Activated CD4-positive, alpha-beta memory T cell treated with anti-CD3 and anti-CD28 coated beads, Interleukin-2, amount 10 ng/mL, durations not matched to agents 7 days and 5 days (primary cell): ENCODE measurements around the gene ARL2BP. TPM values are rescaled to one million over a fixed set of nuclear protein-coding genes. Genes with fewer than 3 reads are reported as not detected.
"Not testable (repeated sequence)": the region's sequence is repeated elsewhere in the genome, so short reads cannot be mapped to it uniquely, and the experiment has no call there.

Source experiments
- CTCF ChIA-PET: fragments of 350-600 bp; sonication (Branson Sonifier 250); formaldehyde crosslinking; loops from one replicate; lab custom pipeline; 2021; ENCODE audit warnings: antibody characterized with exemption, inconsistent platforms; lab: Charles Lee
- POLR2A ChIA-PET: fragments of 350-600 bp; sonication (Branson Sonifier 250); formaldehyde crosslinking; loops from one replicate; lab custom pipeline; 2021; ENCODE audit warnings: antibody characterized with exemption; lab: Charles Lee
- DNase-seq: peaks from one replicate; pipeline ENCODE4 v3.0.0-alpha.2; 2020
- H3K27ac Mint-ChIP-seq: one replicate; pipeline ENCODE4 v1.8.0; 2021; ENCODE audit warnings: mild to moderate bottlenecking, mixed read lengths
- H3K27me3 Mint-ChIP-seq: one replicate; pipeline ENCODE4 v1.8.0; 2021; ENCODE audit warnings: mixed read lengths
- H3K36me3 Mint-ChIP-seq: one replicate; pipeline ENCODE4 v1.8.0; 2021; ENCODE audit warnings: low read depth, mixed read lengths
- H3K4me1 Mint-ChIP-seq: one replicate; pipeline ENCODE4 v1.8.0; 2021; ENCODE audit warnings: mixed read lengths
- H3K4me3 Mint-ChIP-seq: one replicate; pipeline ENCODE4 v1.8.0; 2021; ENCODE audit warnings: mild to moderate bottlenecking, mixed read lengths
- H3K9me3 Mint-ChIP-seq: one replicate; pipeline ENCODE4 v1.8.0; 2021; ENCODE audit warnings: mixed read lengths
- total RNA-seq, 2 experiments: library from RNA; stranded (reverse); gene quantifications; one replicate each; pipeline ENCODE4 v1.2.3, GENCODE V29; 2021

Gene ARL2BP
- total RNA-seq, 2 experiments from 2014 or later = 32.8 to 32.9 TPM

DNA sequence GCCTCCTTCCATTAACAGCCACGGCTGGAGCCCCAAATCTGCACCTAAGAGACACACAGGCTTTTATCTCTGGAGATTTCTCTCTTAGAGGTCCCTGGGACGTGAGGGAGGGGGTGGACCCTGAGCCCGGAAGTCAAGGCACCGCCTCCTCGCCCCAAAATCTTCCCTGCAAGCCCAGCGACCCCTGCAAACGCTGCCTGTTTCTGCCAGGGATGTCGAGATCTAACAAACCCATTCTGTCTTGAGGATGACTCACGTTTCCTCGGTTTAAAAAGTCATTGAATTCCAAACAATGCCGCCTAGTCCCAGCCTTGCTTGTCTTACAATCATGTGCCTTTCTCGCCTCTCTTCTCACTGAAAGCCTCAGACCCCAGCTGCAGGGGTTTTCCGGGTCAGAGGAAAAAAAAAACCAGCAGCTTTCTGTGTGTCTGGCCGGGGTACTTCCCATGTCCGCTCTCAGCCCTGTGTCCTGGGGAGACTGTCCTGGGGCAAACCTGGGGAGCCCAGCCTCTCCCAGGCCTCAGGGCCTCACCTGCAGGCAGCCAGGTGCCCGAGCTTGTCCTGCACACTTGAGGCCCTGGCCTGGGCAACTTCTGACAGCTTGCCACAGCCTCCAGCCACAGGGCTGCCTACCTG, 15.4 kb downstream of the ARL2BP start:
- DNase-seq = no peak
- H3K4me1 Mint-ChIP-seq = peaks cover 9% of the 10 kb centered on the region
- H3K27me3 Mint-ChIP-seq = no peaks in the 10 kb centered on the region
- H3K36me3 Mint-ChIP-seq = no peaks in the 10 kb centered on the region
- CTCF ChIA-PET = no interaction called here
- no peak overlapping the region for H3K4me3 Mint-ChIP-seq
- POLR2A ChIA-PET = interaction anchor here (0.6 kb wide), 1 partner anchor 113 kb away, joined by 3 read pairs; no protein-coding TSS in a partner anchor
- no peak overlapping the region for H3K27ac Mint-ChIP-seq
- H3K9me3 Mint-ChIP-seq = no peaks in the 10 kb centered on the region

GRCh38 chr16:57261806-57262205, 16.7 kb downstream of the ARL2BP start:
- H3K27ac Mint-ChIP-seq = no peak overlapping the region
- ChIA-PET CTCF (no interaction called here), POLR2A (no interaction called here)
- no peaks in the 10 kb centered on the region for H3K27me3 Mint-ChIP-seq
- DNase-seq = no peak
- no peak overlapping the region for H3K4me3 Mint-ChIP-seq
- peaks cover 20% of the 10 kb centered on the region for H3K4me1 Mint-ChIP-seq
- no peaks in the 10 kb centered on the region for H3K9me3 Mint-ChIP-seq
- no peaks in the 10 kb centered on the region for H3K36me3 Mint-ChIP-seq

GRCh38 chr16:57262841-57263540, 17.9 kb downstream of the ARL2BP start:
- Mint-ChIP-seq H3K27ac (no peak overlapping the region), H3K27me3 (no peaks in the 10 kb centered on the region), H3K4me3 (no peak overlapping the region), H3K4me1 (peaks cover 29% of the 10 kb centered on the region), H3K36me3 (no peaks in the 10 kb centered on the region), H3K9me3 (no peaks in the 10 kb centered on the region)
- ChIA-PET POLR2A (interaction anchor here (0.8 to 1.2 kb wide), 2 partner anchors 13 to 16 kb away, joined by 3 read pairs; no protein-coding TSS in a partner anchor), CTCF (no interaction called here)
- no peak for DNase-seq

DNA sequence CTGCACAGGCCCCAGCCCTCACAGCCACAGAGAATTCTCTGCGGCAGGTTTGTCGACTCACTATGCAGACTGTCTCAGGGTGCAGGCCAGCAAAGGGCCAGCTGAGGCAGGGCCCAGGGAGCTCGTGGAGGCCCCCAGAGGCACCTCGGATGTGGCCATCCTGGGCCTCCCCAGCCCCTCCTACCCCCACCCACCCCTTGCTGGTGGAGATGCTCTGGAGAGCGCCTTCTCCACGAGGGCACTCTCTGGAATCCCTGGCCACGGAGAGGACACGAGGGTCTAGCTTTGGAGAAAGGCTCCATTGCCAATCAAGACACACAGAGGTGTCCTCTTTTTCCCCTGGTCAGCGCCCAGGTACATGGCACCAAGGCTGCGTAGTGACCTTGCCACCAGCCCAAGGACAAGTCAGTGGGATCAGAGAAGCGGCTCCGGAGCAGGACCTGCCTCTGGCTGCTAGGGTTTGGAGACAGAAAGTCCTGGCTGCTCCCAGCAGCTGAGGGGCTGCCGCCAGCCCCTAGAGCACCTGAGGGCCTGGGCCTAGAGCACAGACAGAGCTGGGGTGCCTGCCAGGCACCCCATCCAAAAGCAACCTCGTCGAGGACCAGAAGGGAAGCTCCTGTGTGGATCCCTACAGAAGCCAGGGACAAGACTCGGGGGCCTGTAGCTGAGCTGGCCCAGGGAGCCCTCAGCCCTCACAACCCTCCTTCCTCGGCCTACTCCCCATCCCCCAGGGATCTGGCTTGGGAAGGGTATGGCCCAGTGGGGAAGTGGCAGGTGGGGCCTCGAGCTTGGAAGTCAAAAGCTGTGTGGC, 18.7 kb downstream of the ARL2BP start:
- Mint-ChIP-seq H3K4me1 (peaks cover 32% of the 10 kb centered on the region), H3K36me3 (no peaks in the 10 kb centered on the region), H3K27me3 (no peaks in the 10 kb centered on the region), H3K4me3 (no peak overlapping the region), H3K9me3 (no peaks in the 10 kb centered on the region), H3K27ac (no peak overlapping the region)
- CTCF ChIA-PET = no interaction called here
- no peak for DNase-seq
- POLR2A ChIA-PET = interaction anchor here (0.8 to 1.2 kb wide), 3 partner anchors 14 to 78 kb away, joined by 3 read pairs; partner anchors contain the start of gene PSME3IP1

DNA sequence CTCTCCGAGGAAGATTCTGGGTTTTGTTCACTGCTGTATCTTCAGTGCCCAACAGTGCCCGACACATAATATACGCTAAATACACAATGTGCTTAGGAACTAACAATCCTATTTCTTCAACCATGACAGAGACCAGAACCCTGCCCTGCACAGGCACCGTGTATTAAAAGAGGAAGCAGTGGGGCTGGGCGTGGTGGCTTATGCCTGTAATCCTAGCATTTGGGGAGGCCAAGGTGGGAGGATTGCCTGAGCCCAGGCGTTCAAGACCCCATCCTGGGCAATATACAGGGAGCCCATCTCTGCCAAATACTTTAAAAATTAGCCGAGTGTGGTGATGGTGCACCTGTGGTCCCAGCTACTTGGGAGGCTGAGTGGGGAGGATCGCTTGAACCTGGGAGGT, 19.3 kb downstream of the ARL2BP start:
- Mint-ChIP-seq H3K27me3 (no peaks in the 10 kb centered on the region), H3K36me3 (no peaks in the 10 kb centered on the region), H3K9me3 (no peaks in the 10 kb centered on the region), H3K27ac (no peak overlapping the region), H3K4me3 (no peak overlapping the region), H3K4me1 (peaks cover 32% of the 10 kb centered on the region)
- POLR2A ChIA-PET = interaction anchor here (1.2 kb wide), 1 partner anchor 79 kb away, joined by 3 read pairs; the partner anchor contains the start of gene PSME3IP1
- CTCF ChIA-PET = no interaction called here
- no peak for DNase-seq

DNA sequence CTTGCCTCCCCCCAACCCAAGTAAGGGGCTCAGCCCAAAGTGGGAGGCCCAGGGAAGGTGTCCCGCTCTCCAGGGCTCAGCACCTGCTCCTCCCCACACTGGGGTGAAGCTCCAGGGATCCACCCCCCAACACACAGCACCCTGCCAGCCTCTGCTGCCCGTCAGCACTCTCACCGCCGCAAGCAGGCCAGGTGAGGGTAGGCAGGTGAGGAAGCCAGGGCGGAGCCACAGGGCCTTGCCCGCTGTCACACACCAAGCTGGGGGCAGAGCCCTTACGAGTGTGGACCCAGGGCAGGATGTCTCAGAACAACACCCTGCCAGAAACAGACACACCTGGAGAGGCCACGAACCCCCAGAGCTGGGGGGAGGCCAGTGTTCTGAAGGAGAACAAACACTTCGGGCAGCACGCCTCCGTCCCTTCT, 19.9 kb downstream of the ARL2BP start:
- no peak overlapping the region for H3K27ac Mint-ChIP-seq
- CTCF ChIA-PET = interaction anchor here (0.8 kb wide), 1 partner anchor 10 kb away, joined by 5 read pairs; no protein-coding TSS in a partner anchor

GRCh38 chr16:57265850-57266530, 20.9 kb downstream of the ARL2BP start:
- no peak overlapping the region for H3K4me3 Mint-ChIP-seq
- DNase-seq = no peak
- no peaks in the 10 kb centered on the region for H3K27me3 Mint-ChIP-seq
- H3K9me3 Mint-ChIP-seq = no peaks in the 10 kb centered on the region
- peaks cover 25% of the 10 kb centered on the region for H3K4me1 Mint-ChIP-seq
- ChIA-PET POLR2A (interaction anchor here (1.3 kb wide), 1 partner anchor 20 kb away, joined by 5 read pairs; the partner anchor contains the start of gene ARL2BP), CTCF (interaction anchor here (0.8 kb wide), 1 partner anchor 9 kb away, joined by 5 read pairs; no protein-coding TSS in a partner anchor)
- H3K36me3 Mint-ChIP-seq = no peaks in the 10 kb centered on the region
- peak overlapping the region; percentile 0 for H3K27ac Mint-ChIP-seq

More for the DNA sequence above, 19.9 kb downstream of the ARL2BP start:
- no peak for DNase-seq
- POLR2A ChIA-PET = no interaction called here
- Mint-ChIP-seq H3K9me3 (no peaks in the 10 kb centered on the region), H3K4me3 (no peak overlapping the region), H3K4me1 (peaks cover 31% of the 10 kb centered on the region), H3K36me3 (no peaks in the 10 kb centered on the region), H3K27me3 (no peaks in the 10 kb centered on the region)

DNA sequence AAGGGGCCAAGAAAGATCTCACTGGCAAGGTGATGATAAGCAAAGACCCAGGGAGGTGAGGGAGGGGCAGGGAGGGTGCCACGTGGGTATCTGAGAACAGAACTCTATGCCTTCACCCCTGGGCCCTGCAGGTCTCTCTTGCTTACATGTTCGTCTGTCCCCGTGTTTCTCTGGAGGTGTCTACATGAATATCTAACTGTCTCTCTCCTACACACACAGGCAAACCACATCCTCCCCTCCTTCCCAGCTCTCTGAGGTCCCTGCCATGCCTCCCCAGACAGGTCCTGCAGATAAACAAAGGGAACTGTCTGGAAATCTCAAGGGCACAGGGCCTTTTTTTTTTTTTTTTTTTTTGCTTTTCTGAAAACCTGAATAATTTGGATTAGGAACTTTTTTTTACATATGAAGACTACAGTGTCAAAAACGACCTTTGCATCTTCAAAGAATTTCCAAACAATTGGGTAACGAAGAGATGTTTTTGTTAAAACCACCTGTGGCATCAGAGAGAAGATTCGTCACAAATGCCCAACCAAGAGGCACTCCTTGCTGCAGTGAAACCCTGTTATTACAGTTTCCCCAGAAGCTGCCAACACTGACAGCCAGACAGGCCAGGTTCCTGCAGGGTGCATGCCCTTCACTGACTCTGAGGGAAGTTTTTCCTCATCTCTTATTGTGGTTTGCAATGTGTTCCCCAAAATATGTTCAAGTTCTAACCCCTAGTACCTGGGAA, 21.6 kb downstream of the ARL2BP start:
- Mint-ChIP-seq H3K36me3 (no peaks in the 10 kb centered on the region), H3K27me3 (no peaks in the 10 kb centered on the region), H3K9me3 (no peaks in the 10 kb centered on the region), H3K27ac (peak overlapping the region; percentile 41), H3K4me3 (no peak overlapping the region), H3K4me1 (peaks cover 25% of the 10 kb centered on the region)
- ChIA-PET POLR2A (interaction anchor here (1.2 to 1.3 kb wide), 2 partner anchors 11 to 21 kb away, joined by 3 to 5 read pairs; partner anchors contain the start of gene ARL2BP), CTCF (no interaction called here)
- DNase-seq = peak; percentile 40

- peaks cover 25% of the 10 kb centered on the region for H3K4me1 Mint-ChIP-seq
- H3K9me3 Mint-ChIP-seq, H3K27me3 Mint-ChIP-seq, CTCF ChIA-PET, H3K4me3 Mint-ChIP-seq, H3K36me3 Mint-ChIP-seq, H3K27ac Mint-ChIP-seq, DNase-seq: not testable (repeated sequence)
- POLR2A ChIA-PET = interaction anchor here (1.2 to 1.3 kb wide), 2 partner anchors 10 to 22 kb away, joined by 3 to 5 read pairs; partner anchors contain the start of gene ARL2BP
Observed at GRCh38 chr16:57267343-57267742, 22.3 kb downstream of the ARL2BP start.

- Mint-ChIP-seq H3K36me3 (no peaks in the 10 kb centered on the region), H3K27ac (no peak overlapping the region), H3K27me3 (no peaks in the 10 kb centered on the region), H3K4me1 (peaks cover 25% of the 10 kb centered on the region), H3K9me3 (no peaks in the 10 kb centered on the region), H3K4me3 (no peak overlapping the region)
- ChIA-PET CTCF (no interaction called here), POLR2A (no interaction called here)
- no peak for DNase-seq
Observed at GRCh38 chr16:57268804-57269800, 24.0 kb downstream of the ARL2BP start.
